ENCODE data around the gene OSM. TPM values are rescaled to one million over a fixed set of nuclear protein-coding genes. Genes with fewer than 3 reads are reported as not detected.

The OSM gene
- total and polyA plus RNA-seq, 2 experiments from 2014 or later, result 1.5 TPM; not detected in 1

DNA sequence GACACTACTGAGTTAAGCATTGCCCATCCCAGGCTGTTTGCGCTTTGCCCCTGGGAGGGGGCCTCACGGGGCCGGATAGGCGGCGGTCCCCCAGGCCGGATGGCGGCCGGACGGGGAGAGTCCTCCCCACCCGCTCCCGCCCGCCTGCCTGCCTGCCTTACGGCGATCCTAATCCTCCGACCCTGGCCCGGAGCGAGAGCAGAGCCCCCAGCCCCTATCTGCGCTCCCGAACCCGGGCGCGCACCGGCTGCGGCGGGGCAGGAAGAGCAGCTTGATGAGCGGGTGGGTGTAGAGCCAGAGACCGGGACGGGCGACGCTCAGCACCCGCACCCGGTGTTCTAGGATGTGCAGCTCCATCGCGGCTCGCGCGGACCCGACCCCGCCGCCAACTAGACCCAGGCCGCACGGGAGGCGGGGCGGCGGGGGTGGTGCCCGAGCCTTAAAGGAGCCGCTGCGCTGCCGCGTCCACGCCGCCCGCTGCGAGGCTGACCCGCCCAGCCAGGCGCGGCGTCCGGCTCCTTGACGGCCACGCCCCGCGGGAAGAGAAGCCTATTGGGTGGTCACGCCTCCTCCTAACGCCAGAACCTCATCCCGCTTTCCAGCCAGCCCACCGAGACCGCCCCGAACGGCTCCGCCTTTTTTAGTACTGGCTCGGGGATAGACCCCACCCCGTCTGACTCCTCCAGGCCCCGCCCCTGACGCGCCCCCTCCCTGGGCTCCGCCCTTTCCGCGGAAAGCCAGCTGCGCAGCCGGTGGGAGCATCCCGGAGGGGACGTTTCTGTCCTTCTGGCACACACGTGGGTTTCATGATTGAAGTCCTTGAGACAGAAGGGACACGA lies 22.7 kb upstream of the OSM start, which contains the start of gene CASTOR1:
Gene CASTOR1 (minus strand): TSS at position 365 of the 839 bp plus-strand sequence. CDS start 8 bp downstream, at position 357.
- no peaks in the 10 kb centered on the region for H3K27me3 ChIP-seq
- H3K36me3 ChIP-seq (replicated peaks; ENCODE audit: insufficient read depth, low read depth), result no peaks in the 10 kb centered on the region
- H3K4me3 ChIP-seq, result peak within 1 kb of the TSS; percentile 52
- H3K4me1 ChIP-seq (ENCODE audit: insufficient read depth), result peaks cover 10% of the 10 kb centered on the region
- peak within 1 kb of the TSS; percentile 31 for H2AFZ ChIP-seq
- H3K9me2 ChIP-seq (replicated peaks; ENCODE audit: insufficient read depth), result no peaks in the 10 kb centered on the region
- H3K9me3 ChIP-seq (ENCODE audit: low read depth), result no peaks in the 10 kb centered on the region
- H3K27ac ChIP-seq, result peak within 1 kb of the TSS; percentile 84
- H3K4me2 ChIP-seq, result peak within 1 kb of the TSS; percentile 97
- no peaks in the 10 kb centered on the region for H4K20me1 ChIP-seq (ENCODE audit: insufficient read depth, poor library complexity, severe bottlenecking)
- TF ChIP-seq, protein P1, sequence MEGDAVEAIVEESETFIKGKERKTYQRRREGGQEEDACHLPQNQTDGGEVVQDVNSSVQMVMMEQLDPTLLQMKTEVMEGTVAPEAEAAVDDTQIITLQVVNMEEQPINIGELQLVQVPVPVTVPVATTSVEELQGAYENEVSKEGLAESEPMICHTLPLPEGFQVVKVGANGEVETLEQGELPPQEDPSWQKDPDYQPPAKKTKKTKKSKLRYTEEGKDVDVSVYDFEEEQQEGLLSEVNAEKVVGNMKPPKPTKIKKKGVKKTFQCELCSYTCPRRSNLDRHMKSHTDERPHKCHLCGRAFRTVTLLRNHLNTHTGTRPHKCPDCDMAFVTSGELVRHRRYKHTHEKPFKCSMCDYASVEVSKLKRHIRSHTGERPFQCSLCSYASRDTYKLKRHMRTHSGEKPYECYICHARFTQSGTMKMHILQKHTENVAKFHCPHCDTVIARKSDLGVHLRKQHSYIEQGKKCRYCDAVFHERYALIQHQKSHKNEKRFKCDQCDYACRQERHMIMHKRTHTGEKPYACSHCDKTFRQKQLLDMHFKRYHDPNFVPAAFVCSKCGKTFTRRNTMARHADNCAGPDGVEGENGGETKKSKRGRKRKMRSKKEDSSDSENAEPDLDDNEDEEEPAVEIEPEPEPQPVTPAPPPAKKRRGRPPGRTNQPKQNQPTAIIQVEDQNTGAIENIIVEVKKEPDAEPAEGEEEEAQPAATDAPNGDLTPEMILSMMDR (IDR thresholded peaks at IDR 0.05; ENCODE audit: poor library complexity), result no peak
- TF ChIP-seq EZH2phosphoT487 (IDR thresholded peaks at IDR 0.05; ENCODE audit: low read depth, severe bottlenecking, unreplicated experiment), result no peak
- TF ChIP-seq EZH2 (IDR thresholded peaks at IDR 0.05; ENCODE audit: borderline replicate concordance), result no peak
- under 1% methylated on average over 62 of the region's 85 CpGs for WGBS (ENCODE audit: low lambda C conversion rate, missing lambda C conversion rate)
- peak; percentile 99 for DNase-seq (ENCODE audit: low spot score)
- no peaks in the 10 kb centered on the region for H3K79me2 ChIP-seq

DNA sequence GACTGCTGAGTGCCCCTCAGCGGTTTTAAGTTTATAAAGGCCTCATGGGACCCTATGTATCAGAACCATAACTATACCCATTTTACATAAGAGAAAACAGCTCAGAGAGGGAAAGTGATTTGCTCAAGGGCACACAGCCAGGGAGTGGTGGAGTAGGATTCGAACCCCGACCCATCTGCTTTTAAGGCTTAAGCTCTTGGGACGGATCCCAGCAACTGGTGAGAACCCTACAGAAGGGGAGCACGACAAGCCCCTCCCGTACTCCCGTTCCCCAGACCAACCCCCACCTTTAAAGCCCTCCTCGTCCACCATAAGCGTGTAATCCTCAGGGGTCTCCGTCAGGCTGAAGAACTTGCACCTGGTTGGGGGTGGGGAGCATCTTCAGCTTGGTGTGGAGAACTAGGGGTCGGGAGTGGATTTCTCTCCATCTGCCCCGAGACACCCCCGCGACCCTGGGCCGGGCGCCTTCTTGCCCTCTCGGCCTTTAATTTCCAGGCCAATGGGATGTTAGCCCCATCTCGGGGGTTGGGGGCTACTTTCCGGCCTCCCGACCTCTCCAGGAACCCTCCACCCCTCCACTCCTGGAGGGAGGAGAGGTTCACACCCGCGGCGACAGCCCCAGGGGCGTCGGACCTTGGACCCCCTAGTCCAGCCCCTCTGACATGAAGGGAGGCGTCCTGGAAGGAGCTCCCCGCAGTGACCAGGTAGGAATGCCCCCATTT lies 21.9 kb upstream of the OSM start:
- H3K9me2 ChIP-seq (replicated peaks; ENCODE audit: insufficient read depth), result no peaks in the 10 kb centered on the region
- H3K4me1 ChIP-seq (ENCODE audit: insufficient read depth), result peaks cover 10% of the 10 kb centered on the region
- no peak for DNase-seq (ENCODE audit: low spot score)
- H3K9me3 ChIP-seq (ENCODE audit: low read depth), result no peaks in the 10 kb centered on the region
- H3K79me2 ChIP-seq, result no peaks in the 10 kb centered on the region
- 25% methylated on average over 24 of the region's 27 CpGs for WGBS (ENCODE audit: low lambda C conversion rate, missing lambda C conversion rate)
- H3K4me3 ChIP-seq, result peak overlapping the region; percentile 52
- H3K4me2 ChIP-seq, result peak overlapping the region; percentile 97
- TF ChIP-seq, protein P1 (IDR thresholded peaks at IDR 0.05; ENCODE audit: poor library complexity), result no peak
- no peak for TF ChIP-seq EZH2phosphoT487 (IDR thresholded peaks at IDR 0.05; ENCODE audit: low read depth, severe bottlenecking, unreplicated experiment)
- TF ChIP-seq EZH2 (IDR thresholded peaks at IDR 0.05; ENCODE audit: borderline replicate concordance), result no peak
- peak overlapping the region; percentile 84 for H3K27ac ChIP-seq
- no peaks in the 10 kb centered on the region for H4K20me1 ChIP-seq (ENCODE audit: insufficient read depth, poor library complexity, severe bottlenecking)
- H2AFZ ChIP-seq, result peak overlapping the region; percentile 31
- H3K36me3 ChIP-seq (replicated peaks; ENCODE audit: insufficient read depth, low read depth), result no peaks in the 10 kb centered on the region
- H3K27me3 ChIP-seq, result no peaks in the 10 kb centered on the region

DNA sequence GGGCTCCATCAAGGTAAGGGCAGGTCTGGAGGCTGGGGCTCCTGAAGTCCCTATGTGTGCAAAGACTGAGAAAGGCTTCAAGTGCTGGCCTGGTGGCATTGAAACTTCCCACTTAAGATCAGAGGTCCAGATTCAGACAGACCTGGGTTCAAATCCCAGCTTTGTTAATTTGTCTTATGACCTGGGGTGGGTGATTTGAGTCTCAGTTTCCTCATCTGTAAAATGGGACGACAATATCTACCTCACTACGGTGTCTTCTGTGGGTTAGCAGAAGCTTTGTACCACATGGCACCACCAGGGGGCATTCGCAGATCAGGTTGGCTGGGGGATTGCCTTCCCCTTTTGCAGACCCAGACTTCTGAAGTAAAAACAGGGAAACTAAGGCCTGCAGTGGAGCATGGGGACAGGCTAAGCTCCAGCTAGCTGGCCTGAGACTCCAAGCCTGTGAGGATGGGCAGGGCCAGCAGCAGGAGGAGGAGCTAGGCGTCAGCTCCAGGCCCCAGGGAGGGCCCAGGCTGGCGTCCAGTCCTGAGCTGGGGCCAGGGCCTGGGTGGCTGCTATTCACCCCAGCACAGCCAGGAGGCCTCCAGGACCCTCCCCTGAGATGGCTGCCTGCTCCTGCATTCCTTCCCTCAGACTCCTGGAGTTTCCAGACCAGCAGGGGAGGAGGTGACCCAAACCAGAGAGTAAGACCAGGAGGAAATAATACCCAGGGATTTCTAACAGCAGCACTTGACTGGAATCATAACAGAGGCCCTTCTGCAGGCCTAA lies 21.2 kb upstream of the OSM start:
- Histone ChIP-seq H3K4me2 (peak overlapping the region; percentile 97), H3K4me1 (ENCODE audit: insufficient read depth) (peaks cover 10% of the 10 kb centered on the region), H4K20me1 (ENCODE audit: insufficient read depth, poor library complexity, severe bottlenecking) (no peaks in the 10 kb centered on the region), H3K9me2 (replicated peaks; ENCODE audit: insufficient read depth) (no peaks in the 10 kb centered on the region), H3K4me3 (no peak overlapping the region), H3K36me3 (replicated peaks; ENCODE audit: insufficient read depth, low read depth) (no peaks in the 10 kb centered on the region), H3K9me3 (ENCODE audit: low read depth) (no peaks in the 10 kb centered on the region), H3K27me3 (no peaks in the 10 kb centered on the region), H2AFZ (no peak overlapping the region), H3K79me2 (no peaks in the 10 kb centered on the region), H3K27ac (peak overlapping the region; percentile 84)
- TF ChIP-seq, protein P1 (IDR thresholded peaks at IDR 0.05; ENCODE audit: poor library complexity), result peak; percentile 64
- TF ChIP-seq EZH2 (IDR thresholded peaks at IDR 0.05; ENCODE audit: borderline replicate concordance) (no peak), EZH2phosphoT487 (IDR thresholded peaks at IDR 0.05; ENCODE audit: low read depth, severe bottlenecking, unreplicated experiment) (no peak)
- 33% methylated on average over 5 of the region's 5 CpGs for WGBS (ENCODE audit: low lambda C conversion rate, missing lambda C conversion rate)
- DNase-seq (ENCODE audit: low spot score), result peak; percentile 93

All from hepatocyte (in vitro differentiated cells).